T-helper 22 cell (primary cell): ENCODE data around the gene DOCK10.
A peak's percentile ranks its signal among the peaks of the same experiment; 100 is the strongest.

ENCODE experiments used
- DNase-seq: peaks from one replicate; pipeline ENCODE4 v3.0.0-alpha.2; 2020; ENCODE audit warnings: low read depth

Gene DOCK10

DNA sequence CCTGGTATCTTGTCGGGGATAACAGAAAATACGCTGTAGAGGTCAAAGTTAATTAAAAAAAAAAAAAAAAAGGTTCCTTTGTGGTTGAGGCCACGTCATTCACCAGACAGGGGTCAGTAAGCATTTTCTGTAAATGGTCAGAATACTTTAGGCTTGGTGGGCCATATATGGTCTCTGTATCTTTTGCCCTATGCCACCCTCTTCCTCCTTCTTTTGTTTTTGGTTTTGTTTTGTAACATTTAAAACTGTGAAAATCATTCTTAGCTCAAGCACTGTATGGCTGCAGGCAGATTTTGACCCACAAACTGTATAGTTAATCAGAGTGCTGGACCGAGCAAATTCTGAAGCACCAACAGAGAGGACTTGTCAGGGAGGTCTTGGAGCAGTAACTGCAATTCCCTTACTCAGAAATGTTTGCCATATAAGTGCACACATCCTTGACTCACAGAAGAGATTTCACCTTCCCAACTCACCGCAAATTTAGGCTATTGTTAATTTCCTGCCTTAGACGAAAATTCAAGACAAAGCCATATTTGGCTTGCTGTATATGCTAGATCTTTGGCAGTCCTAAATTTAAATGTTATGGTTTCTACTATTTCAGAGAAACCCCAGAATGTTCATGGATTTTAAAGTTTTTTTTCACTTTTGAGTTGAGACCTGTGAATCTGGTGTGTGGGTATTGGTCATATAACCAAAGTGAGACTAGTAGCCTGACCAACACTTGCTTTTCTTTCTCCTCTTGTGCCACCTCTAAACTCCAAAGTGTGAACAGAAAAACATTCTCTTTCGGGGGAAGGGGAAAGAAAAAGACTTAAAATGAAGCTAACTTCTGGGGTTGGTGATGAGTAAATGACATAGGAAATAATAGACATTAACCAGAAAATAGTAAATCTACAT lies 65.4 kb downstream of the DOCK10 start:
- DNase-seq: no peak

DNA sequence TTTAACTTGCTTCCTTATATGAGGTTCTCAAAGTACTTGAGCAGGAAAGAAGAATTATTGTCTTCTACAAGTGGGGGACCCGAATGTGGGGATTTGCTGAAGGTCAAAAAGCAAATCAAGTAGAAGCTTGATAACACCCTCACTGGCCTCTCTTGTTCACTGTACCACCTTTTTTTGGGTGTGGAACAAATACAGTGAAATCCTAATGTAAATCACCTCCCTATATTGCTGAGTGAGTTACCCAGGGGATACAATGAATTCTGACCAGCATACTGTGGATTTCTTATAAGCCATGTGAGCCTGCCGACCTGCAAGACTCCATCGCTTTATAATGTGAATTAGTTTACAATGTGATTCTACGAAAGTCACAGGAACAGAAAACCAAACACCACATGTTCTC lies 66.5 kb downstream of the DOCK10 start:
- no peak for DNase-seq

DNA sequence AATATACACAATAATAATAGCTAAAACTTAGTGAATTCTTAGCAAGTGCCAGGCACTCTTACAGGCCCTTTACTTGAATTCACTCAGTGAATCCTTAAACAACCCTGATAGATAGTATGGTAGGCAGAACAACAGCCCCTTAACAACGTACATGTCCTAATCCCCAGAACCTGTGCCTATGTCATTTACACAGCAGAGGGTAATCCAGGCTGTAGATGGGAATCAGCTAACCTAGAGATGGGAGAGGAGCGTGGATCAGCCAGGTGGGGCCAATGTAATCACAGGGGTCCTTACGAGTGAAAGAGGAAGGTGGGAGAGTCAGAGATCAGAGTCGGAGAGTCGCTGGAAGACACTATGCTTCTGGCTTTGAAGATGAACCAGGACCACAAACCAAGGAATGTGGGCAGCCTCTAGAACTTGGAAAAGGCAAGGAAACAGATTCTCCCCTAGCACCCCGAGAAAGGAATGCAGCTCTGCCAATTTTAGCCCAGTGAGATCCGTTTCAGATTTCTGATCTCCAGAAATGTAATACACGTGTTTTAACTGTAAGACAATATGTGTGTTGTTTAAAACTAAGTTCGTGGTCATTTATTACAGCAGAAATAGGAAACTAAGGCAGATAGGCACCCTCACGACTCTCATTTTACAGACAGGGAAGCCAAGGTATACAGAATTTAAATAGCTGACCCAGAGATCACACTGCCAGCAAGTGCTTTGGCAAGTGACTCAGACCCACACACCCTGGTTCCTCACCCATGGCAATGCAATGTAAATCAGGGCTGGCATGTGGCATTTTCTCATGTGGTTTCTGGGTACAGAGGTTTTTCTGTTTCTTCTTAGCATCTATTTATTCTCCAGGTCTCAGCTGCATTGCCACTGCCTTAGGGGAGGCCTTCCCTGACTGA lies 68.9 kb downstream of the DOCK10 start:
- no peak for DNase-seq

DNA sequence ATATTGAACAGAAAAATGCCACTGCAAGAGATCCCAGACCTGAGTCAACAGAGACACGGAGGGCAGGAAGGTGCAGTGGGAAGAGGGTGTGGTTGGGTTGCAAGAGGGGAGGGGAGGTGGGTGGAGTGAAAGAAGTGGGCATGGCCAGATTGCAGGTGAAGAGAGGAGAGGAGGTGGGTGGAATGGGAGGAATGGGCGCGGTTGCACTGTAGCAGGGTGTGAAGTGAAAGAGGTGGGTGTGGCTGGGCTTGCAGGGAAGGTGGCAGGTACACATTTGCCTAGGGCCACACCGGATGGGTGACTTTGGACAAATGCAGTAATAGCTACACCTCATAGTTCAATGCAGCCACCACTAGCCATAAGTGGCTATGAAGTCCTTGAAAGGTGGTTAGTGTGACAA lies 71.1 kb downstream of the DOCK10 start:
- no peak for DNase-seq

DNA sequence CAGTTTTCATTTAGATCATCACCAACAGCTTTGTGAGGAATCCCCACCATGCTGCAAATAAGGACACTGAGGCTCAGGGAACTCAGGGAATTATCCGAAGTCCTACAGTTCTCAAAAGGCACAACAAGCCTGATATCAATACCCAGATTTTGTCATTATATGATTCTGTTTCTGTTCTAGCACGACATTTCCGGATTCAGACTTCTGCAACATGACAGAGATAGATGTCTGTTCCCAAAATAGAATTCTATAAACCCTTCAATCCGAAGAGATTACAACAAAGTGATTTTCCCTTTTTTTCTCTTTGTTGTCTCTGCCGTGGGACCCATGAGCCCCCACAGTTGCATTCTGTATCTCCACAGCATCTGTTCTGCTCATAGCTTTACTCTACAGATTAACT lies 72.0 kb downstream of the DOCK10 start:
- no peak for DNase-seq

DNA sequence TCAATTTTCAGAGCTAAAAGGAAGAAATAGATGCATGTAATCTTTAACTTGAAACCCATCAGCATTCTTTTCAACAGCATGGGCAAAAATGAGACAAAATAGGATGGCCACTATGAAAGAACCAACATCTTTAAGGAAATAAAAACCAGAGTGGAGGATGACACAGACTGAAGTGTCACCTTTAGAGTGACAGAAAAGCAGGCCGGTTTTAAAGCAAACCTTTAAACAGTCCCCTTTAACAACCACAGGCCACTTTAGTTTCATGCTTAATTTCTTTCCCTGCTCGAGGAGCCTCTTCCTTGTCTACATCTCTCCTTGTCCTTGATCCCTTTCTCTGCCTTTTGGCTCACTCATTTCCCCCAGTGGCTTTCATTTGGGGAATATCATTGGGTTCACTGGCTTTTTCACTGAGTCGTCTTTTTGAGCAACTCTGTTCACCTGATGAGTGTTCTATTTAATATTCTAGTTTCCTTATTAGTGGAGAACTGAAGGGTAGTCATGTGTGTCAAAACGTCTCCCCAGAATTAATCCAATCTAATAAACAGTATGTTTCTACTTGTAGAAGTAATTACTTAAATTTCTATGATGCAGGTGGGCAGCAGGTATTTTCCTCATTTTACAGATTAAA lies 72.5 kb downstream of the DOCK10 start:
- DNase-seq: no peak

DNA sequence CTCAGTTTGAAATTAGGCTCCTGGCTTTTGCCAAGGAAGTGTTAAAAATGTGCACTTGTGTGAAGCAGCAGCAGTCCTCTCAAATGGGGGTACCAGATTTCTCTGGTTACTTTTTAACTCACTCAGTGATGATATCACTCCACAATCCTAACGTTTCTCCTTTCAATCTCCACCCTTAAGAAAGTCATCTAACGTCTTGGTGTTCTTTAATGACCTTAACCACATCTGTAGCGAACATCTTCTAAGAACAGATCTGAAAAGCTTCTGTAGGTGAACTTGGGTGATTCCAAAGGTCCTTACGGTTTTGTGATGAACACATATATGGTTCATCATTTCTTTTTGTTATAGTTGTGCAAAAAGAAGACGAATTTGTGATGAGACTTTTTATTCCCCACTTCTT lies 73.2 kb downstream of the DOCK10 start:
- no peak for DNase-seq

DNA sequence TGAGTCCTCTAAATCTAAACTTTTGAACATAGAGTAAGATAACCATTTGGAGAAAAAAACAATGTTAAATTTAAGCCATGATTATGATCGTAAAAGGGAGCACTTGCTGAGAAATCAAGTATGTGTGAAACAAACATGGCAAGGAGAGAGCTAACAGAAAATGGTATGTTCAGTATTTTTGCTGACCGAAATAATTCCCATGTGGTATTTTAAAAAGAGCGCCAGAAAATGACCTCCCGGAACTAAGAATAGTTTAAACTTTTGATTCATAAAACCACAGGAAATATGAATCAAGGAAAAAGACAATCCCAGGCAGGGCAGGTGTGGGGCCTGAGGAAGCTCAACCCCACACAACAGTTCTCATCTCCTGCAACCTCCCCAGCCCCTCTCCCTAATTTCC lies 74.2 kb downstream of the DOCK10 start:
- no peak for DNase-seq

DNA sequence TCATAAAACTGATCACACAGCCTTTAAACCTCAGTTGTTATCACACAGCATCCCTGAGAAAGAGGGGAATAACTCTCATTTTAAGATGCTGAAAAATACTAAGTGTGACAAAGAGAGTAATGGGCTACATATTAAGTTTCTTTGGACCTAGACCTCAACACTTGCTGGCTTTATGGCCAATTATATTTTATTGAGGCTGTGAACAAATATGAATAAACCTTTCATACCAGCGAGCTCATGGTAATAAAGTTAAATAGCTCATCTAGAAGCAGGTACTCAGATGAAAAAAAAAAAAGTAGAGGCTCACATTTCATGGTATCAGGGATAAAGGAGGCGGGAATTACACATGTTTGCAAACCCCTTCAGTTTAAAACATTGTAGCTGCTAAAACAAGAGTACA lies 75.7 kb downstream of the DOCK10 start:
- no peak for DNase-seq

DNA sequence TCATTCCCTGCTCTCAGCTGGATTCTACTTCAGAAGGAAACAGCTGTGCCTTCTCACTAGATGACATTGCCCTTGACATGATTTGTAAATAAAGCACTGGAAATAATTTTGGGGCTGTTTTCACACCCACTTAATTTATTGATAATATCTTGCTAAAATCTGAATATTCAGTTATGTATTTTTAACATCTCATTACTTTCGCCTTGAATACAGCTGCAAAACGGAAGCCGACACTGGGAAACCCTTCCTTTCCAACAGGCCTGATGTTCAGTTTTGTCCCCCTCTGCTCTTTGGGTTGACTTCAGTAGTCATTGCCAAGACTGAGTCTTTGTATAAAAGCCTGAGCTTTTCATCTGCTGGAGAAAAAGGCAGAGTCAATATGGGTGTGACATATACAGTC lies 82.7 kb downstream of the DOCK10 start:
- DNase-seq: no peak

DNA sequence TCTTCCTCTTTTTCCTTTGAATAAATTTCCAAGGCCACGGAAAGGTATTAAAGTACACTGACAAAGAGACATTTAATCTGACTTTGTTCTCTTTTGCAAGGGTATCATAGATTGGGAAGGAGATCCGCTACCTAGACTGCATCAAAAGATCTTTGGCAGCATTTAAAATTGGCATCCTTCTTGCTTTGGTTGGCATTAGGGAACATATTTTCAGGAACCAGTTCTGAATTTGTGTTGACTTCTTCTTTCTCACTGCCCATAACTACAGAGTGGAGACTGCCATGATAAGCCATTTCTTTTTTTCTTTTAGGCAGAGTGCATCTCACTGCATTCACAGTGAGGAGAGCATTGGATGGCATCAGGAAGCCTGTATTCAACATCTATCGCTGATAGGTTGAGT lies 83.4 kb downstream of the DOCK10 start:
- DNase-seq: no peak

DNA sequence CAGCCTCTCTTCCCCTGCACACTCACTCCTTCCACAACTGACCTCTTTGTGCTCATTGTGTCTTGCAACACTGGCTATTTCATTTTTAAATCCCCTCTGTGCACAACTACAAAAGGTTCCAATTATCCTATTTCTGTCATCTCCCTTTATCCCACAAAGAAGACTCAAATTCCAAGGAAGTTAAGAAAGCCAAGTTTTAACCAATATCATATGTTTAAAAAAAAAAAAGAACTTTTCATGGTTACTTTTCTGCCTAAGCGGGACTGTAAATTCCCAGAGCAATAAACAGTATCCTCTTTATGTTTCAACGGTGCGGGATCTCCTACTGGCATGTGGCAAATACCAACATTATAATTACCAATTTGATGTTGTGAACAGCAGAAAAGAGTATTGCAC lies 83.8 kb downstream of the DOCK10 start:
- no peak for DNase-seq

DNA sequence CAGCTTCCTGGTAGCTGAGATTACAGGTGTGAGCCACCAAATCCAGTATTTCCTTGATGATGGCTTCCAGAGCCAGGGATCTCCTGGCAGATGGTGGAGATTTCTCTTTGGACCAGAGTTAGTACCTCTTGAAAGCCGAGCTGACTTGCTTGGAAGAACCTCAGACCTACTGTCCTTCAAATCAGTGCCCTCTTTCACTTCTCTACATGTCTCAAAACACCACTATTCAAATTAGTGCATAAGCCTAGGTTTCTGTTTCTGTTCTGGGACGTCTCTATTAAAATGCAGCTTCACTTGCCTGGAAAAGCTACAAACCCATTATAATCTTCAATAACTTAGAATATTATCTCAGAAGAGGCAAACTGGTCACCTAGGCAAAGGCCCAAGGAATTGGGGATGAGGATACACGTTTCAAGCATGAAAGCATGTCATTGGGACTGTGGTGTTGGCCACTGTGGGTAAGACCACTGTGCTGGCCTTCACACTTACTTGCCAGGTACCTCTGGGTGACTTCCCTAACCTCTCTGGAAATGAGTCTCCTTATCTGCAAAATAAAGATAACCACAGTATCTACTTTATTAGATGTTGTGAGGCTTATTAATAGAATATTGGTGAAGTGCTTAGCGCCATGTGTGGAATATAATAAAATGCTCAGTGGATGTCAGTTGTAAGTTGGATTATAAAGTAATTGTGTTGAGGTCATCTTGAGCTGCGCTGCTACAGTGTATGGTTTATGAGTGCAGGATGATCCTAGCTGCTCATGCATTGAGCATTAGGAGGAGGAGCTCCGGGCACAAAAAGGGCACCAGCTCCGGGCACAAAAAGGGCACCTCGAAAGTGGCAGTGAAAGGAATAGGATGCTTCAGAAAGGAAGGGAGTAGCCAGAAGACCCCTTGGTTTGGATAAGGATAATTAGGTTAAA lies 84.5 kb downstream of the DOCK10 start:
- no peak for DNase-seq

DNA sequence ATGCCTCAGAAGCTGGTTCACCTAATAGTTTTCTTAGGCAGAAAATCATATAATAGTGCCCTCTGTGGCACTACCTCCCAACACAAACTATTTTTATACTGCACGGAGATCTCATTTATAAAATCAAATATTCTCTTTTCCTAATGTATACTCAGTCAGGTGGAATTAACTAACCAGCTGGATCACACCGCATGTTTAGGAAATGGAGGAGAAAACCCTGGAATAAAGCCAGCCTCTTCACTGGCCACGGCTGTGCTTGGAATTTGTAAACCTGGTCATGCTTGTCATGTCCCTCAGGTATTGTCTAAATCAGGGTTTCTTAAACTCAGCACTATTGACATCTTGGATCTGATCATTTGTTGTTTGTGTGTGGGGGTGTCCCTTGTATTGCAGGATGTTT lies 85.6 kb downstream of the DOCK10 start:
- no peak for DNase-seq

DNA sequence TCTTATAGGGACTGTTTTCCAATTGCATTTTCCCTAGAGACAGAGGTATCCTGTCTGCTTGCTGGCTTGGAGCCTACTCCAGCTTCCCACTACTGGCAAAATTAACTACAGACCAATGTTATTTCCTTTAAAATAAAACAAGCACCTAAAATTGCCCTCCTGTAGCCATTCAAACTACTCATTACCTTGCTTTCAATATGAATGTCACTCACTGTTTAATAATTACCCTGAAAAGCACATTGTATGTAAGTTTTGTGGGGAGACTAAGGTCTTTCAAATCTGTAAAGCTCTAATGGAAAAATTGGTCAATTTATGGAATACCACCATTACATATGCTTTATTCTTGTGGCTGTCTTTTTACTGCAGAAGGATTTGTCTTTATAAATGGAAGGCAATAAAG lies 87.3 kb downstream of the DOCK10 start:
- DNase-seq: no peak

DNA sequence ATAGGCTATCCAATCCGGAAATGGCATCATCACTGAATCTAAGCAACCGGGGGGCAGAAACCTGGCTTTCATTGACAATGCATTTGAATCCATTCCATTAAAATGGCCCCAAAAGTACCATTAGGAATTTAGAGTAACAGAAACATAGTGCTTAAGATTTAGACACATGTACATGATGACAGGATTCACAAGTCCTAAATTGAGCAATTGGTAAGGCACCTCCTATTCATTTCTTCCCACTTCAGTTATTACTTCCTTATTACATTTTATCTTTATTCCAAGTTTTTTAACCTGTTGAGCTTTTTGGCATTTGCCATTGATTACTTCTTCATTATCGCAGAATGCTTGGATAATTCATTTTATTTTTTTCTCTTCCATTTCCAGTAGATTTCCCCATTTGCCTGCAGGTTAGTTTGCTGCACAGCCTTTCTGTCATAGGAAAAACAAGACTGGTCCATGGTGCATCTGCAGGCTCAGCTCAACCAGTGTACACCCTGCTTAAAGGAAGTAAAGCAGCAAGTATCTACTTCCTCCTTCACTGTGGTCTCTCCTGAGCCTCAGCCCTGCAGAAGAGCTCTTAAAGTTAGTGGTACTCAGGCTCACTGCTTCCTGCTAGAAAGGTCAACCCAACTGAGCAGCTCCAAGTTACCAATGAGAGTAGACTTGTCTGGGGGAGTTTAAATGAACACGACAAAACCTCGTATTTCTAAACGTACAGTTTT lies 89.2 kb downstream of the DOCK10 start:
- DNase-seq: peak; percentile 30

DNA sequence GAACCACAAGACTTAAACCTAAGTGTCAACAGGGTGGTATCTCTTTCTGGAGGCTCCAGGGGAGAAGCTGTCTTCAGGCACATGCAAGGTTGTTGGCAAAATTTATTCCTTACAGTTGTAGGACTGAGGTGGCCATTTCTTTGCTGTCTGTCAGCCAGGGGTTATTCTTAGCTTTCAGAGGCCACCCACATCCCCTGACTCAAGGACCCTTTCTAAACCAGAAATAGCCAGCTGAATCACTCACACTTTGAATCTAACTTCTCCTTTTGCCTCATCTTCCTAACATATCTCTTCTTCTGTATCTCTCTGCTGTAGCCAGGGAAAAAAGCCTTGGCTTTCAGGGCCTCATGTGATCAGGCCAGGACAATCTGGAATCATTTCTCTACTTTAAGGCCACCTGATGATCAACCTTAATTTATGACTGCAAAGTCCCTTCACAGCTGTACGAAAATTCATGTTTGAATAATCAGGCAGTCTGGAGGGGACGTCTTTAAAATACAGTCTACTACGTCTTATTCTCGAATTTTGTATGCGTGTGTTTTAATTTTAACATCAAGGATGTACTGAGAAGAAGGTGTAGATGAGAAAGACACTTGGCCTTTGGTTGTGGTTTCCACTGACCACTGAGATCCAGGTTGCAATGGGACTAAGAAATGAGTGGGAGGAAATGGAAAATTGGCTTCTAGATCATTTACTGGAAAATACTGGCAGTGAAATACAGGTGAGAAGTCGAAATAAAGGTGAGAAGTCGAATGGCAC lies 90.4 kb downstream of the DOCK10 start:
- no peak for DNase-seq

DNA sequence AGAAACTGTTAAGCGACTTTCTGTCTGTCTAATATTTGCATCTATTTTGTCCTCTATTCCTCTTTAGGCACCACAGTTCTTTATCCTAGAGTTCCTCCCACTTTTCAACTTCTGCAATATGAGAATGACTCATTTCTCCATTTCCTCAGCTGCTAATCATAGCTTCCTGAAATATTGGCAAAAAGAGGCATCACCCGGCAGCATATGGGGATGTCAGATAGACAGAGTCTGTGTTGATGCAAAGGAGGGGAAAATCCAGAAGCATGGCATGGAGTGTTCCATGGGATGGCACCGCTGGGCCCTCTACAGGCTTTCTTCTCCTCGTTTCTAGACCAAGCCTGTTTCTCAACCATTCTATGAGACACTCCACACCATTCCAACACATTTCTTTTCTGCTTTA lies 93.4 kb downstream of the DOCK10 start:
- DNase-seq: no peak

DNA sequence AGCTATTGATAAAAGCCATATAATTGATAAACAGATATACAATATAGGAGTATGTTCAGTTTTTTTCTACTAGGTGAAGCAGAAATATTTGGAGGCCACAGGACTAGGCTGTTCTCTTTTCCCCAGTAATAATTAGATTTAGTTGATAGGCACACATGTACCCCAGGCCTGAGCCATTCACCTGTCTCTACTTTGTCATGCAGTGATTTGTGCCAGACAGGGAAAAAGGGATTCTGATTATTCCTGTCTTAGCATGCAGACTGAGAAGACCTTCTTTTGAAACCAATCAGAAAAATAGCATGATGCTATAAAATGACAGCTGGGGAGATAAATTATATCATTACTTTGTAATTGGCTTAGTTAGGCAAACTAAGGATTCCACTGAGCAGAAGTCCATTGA lies 94.3 kb downstream of the DOCK10 start:
- DNase-seq: no peak

DNA sequence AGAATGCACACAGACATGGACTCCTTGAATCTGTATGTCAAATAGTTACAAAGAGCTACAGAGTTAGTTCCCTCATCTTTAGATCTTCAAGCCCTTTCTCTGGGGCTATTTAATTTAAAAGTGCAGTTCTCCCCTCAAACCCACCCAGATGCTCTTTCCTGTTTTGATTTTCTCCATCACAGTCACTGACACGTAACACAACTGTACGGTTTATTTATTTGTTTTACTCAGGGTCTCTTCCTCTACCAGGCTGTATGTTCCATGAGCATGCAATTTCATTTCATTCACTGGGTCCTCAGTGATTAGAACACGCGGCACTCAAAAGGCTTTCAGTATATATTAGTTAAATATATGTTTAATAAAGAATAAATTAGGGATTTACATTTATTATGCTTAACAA lies 94.7 kb downstream of the DOCK10 start:
- DNase-seq: no peak
